Measurements from ENCODE around the gene VASH1.

The VASH1 gene

GRCh38 chr14:76742966-76743365 is 18.3 kb upstream of the VASH1 start:
- DNase-seq (ENCODE audit: low read depth in 2 of 2) = no peak

- no peak for DNase-seq (ENCODE audit: low read depth in 2 of 2)
These were observed 8.5 kb upstream of the VASH1 start for GRCh38 chr14:76752744-76753143.

DNA sequence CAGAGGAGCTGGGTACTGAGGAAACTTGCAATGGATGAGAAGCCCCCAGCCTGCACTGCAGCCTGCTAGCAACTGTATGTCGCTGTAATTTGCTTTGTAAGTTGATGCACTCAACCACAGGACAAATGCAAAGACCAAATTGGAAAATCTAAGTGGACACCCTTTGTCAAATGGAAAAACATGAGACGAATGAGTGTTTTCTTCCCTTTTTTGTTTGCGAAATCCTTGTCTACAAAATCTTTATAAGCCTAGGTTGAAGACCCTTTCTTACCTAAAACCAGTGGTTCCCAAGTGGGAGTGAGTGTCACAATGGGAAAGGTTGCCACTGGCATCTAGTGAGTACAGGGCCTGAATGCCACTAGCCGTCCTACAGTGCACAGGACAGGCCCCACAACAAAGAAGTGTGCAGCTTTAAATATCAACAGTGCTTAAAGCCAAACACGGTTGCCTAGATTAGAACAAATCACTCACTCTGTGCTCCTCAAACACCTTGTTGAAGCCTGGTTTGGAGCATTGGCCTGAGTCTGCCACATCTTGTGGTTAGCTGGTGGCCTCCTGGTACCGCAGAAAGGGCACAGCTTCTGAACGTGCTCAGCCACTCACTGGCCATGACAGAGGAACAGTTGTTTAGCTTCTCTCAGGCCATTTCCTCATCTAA is 7.6 kb upstream of the VASH1 start:
- no peak for DNase-seq (ENCODE audit: low read depth in 2 of 2)

GRCh38 chr14:76754586-76754985 is 6.7 kb upstream of the VASH1 start:
- no peak for DNase-seq (ENCODE audit: low read depth in 2 of 2)

DNA sequence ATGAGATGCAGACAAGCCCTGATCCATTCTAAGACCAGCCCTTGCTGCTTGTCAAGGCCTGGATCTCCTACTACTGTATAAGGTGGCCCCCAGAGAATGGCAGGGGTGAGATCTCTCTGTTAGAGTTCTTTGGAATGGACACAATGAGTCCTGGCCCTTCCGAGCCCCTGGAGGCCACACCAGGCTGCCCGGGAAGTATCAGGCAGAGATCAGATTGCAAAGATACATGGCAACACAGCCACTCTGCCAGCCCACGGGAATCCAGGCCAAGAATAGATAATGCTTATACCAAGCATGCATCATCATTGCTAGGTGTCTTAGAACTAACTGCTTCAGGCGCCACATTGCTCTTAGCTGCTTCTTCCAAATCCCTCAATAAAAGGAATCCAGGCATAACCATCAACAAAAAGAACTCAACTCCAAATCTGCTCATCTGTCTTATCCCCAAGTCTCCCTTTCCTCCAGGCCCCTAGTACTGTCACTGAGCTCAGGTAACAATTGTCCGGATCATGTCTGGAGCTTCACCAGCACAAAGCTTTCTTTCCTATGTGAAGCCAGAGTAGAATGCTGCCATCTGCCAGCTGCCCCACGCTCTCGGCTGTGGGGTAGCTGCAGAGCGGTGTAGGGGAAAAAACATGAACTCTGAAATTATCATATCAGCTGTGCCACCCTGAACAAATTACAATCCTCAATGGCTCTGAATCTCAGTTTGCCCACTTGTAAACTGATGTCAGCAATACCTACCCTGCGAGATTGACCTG is 5.5 kb upstream of the VASH1 start:
- no peak for DNase-seq (ENCODE audit: low read depth in 2 of 2)

GRCh38 chr14:76756371-76756750 is 4.9 kb upstream of the VASH1 start:
- no peak for DNase-seq (ENCODE audit: low read depth in 2 of 2)

GRCh38 chr14:76759589-76759988 is 1.7 kb upstream of the VASH1 start:
- DNase-seq (ENCODE audit: low read depth in 2 of 2) = no peak

DNA sequence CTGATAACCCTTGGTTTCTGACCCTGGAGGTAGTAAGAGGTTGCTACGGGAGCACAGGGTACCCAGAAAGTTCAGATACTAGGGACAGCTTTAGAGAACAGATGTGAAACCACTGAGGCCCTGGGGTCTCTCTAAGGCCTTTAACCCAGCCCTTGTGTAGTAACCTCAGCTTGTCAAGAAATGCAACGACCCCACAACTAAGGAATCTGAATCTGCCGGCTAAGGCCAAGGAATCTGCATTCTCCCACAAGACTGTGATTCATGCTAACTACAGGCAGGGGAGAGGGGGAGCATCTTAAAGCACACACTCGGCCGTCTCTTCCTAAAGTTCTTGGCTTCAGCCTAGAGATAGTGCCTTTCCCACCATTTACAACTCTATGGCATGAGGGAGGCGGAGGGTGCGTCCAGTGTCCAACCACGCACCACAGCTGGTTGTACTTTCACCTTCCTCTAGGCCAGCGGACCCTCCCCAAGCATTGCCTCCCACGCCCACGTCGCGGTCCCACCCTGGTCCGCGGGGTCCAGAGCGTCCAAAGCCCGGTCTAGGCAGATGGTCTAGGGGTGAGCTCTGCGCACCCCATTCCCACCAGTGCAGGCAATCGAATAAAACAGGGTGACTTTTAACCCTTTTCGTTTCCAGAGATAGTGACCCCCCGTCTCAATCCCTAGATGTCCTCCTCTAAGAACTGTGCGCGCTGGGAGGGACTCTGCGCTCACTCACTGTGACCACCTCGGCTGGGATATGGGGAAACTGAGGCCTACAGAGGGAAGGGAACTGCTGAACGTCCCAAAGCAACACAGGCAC is 735 bp upstream of the VASH1 start:
- DNase-seq (ENCODE audit: low read depth in 2 of 2) = no peak

GRCh38 chr14:76761960-76762410 is 717 bp downstream of the VASH1 start:
- DNase-seq (ENCODE audit: low read depth in 2 of 2) = no peak

GRCh38 chr14:76762411-76763095 is 1.3 kb downstream of the VASH1 start:
- DNase-seq (ENCODE audit: low read depth in 2 of 2) = no peak

DNA sequence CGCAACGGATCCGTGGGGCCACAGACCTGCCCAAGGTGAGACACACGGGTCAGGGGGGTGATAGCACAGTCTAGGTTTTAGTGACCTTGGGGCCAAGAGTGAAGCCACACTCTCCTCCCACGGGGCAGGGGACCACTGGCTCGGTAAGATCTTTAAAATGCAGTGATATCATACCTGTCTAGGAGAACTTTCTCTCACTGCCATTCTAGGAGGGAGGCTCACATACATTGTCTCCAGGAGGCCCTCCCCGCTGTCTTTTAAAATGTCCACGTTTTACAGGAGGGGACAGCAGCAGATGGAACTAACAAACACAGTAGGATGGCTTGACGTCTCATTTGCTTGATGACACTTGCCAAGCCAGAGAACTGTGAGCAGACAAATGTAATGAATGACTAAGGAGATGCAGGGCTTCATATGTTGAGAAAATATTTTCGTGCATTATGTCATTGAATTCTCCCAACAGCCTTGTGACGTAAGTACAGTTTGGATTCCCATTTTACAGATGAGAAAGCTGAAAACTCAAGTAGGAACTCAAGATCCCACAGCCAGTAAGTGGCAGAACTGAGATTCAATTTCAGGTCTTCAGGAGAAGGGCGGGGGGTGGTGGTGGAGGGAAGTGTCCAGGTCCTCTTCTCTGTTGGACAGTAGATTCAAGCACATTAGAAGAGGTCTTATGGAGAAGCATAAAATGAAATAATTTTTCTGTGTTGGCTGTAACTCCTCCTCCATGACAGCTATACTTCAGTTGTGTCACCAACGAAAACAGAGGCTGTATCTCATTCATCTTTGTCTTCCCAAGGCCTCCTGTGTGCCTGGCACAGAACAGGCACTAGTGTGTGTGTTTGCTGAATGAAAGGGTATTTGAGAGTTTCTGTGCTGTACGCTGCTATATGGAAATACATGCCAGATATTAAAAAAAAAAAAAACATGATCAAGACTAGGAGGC is 2.1 kb downstream of the VASH1 start:
- no peak for DNase-seq (ENCODE audit: low read depth in 2 of 2)

DNA sequence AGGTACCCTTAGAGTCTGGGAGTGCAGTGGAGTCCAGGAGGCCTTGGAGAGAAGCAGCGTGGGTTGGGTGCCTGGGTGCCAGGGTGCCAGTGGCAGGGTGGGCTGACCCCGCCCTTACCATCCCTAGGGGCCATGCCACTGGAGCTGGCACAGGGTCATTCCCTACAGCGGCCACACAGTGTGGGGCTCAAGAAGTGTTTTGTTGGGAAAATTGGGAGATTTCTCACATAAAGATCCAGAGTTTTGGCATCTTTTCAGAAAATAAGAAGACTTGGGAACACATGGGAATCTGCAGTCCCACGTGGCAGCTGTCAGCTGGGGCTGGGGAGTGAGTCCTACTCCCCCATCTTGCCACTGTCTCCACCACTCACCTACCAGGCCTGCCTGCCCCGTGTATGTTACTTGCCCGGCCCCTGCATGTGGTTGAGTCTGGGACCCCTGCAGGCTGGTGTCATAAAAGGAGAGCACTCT is 4.2 kb downstream of the VASH1 start:
- no peak for DNase-seq (ENCODE audit: low read depth in 2 of 2)

DNA sequence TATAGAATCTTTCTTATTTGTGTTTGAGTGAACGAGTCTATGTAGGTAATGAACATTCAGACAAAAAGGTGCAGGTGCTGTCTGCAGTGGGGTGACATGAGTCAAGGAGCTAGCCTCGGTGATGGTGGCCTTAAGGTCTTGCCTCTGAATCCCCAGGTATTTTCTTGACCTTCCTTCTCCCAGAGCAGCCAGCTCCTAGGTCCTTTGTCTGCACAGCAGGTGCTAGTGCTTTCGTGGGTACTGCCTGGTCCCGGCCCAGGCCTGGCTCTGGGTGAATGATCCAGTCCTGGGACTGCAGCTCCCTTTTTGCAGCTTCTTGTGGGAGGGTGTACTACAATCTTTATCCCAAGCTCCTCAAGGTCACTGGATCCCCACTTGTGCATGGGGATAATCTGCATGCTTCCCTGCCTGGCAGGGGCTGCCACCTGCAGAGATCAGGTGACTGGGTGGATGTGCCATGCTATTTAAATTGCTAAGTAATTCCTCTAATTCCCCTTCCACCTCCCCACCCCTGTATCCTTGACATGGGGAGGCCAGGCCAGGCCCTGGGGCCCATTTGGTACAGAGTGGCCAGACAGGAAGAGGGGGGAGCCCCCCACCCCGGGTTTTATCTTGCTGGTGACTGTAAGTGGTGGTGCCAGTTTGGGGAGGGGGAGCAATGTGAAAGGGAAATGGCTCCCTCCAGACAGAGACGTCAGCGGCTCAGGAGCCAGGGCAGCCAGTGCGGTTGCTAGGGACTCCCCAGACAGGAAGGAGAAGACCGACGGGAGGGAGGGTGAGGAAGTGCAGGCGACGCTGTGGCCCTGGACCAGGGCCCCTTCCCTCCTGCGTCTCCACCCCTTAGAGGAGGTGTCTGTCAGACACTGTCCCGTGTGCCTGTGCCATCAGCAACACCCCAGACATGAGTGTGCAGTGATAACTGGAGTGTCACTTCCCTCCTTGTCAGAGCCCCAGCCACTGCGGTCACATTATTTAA is 6.7 kb downstream of the VASH1 start:
- DNase-seq (ENCODE audit: low read depth in 2 of 2) = peak; percentile 24 to 36

GRCh38 chr14:76768671-76769500 is 7.6 kb downstream of the VASH1 start:
- DNase-seq (ENCODE audit: low read depth in 2 of 2) = no peak

- DNase-seq (ENCODE audit: low read depth in 2 of 2) = no peak
These were observed 8.5 kb downstream of the VASH1 start for GRCh38 chr14:76769636-76770292.

- no peak for DNase-seq (ENCODE audit: low read depth in 2 of 2)
These were observed 9.5 kb downstream of the VASH1 start for GRCh38 chr14:76770521-76771436.

DNA sequence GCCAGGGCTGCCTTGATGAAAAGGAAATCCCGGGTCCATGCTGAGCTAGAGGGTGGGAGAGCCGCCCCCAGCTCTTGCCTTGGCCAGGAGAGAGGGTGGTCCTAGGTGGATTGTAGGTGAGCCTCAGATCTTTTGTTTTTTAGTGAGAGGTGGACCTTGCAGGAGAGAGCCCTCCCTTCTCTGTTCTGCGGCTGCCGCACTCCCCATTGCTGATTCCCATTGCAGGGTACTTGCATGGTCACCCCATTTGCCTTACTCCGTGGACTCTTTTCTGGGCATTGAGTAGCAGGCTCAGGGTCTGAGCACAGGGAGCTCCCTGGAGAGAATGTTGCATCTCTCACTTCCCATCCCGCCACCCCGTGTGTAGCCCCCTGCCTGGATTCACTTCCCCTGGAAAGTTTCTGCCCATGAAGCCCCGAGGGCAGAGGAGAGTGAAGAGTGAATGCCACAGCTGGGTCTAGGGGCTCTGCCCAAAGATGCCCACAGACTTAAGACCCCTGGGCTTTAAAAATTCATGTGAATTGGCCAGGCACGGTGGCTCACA is 10.2 kb downstream of the VASH1 start:
- DNase-seq (ENCODE audit: low read depth in 2 of 2) = no peak

Measured in stimulated activated CD4-positive, alpha-beta T cell treated with anti-CD3 and anti-CD28 coated beads, Interleukin-1b, Interleukin-23, amount 100 ng/mL, for 4 hours (primary cell).